NT2/D1 (cell line): ENCODE measurements around the gene CDH13.

Experiments
- DNase-seq: peaks from one replicate; pipeline ENCODE4 v3.0.0-alpha.2; 2011; ENCODE audit warnings: low read depth, low spot score
- H3K27me3 ChIP-seq: 2 replicates; pipeline ENCODE4 v1.6.0; 2011; ENCODE audit warnings: mild to moderate bottlenecking; ENCODE audit not compliant: insufficient read length, insufficient read depth
- H3K36me3 ChIP-seq: 2 replicates; pipeline ENCODE4 v1.6.1; 2011; ENCODE audit warnings: mild to moderate bottlenecking, low read length, mixed read lengths; ENCODE audit not compliant: insufficient read depth, insufficient read length
- H3K4me1 ChIP-seq: 2 replicates; pipeline ENCODE4 v1.5.1; 2011; ENCODE audit not compliant: insufficient read depth, insufficient read length
- H3K4me3 ChIP-seq: 2 replicates; pipeline ENCODE4 v1.5.1; 2011; ENCODE audit warnings: low read depth; ENCODE audit not compliant: insufficient read length
- H3K9ac ChIP-seq: 2 replicates; pipeline ENCODE4 v1.6.0; 2011; ENCODE audit warnings: low read depth; ENCODE audit not compliant: insufficient read length
- H3K9me3 ChIP-seq: 2 replicates; pipeline ENCODE4 v1.5.1; 2011; ENCODE audit warnings: mild to moderate bottlenecking, low read length; ENCODE audit not compliant: insufficient read depth
- SUZ12 ChIP-seq: IDR thresholded peaks from 2 replicates; pipeline ENCODE4 v1.6.1; 2011; ENCODE audit not compliant: insufficient read length, insufficient read depth; ENCODE audit errors: extremely low read depth
- YY1 ChIP-seq: IDR thresholded peaks from 2 replicates; pipeline ENCODE4 v1.6.1; 2011; ENCODE audit not compliant: insufficient read length, insufficient read depth
- ZNF274 ChIP-seq: IDR thresholded peaks from 2 replicates; pipeline ENCODE4 v1.6.1; 2011; ENCODE audit warnings: mild to moderate bottlenecking, low read depth, low read length

The CDH13 gene

DNA sequence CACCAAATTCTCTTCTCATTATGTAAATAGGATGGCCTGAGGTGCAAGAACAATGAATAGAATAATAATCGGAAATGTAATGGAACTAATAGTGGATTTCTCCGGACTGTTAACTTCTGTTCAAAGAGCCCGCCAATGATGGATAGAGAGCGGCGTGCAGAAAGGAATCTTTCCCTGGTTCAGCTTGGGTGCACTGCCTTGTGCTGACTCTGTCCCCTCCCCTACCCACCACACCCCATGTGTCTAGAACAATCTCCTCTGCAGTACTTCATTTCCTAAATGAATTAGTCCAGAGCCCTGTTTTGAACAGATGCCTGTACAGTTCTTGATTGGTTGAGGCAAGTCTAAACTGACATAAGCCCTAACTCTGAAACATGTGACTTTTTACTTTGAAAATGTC lies 125.4 kb downstream of the CDH13 start:
- H3K4me1 ChIP-seq = no peaks in the 10 kb centered on the region
- H3K4me3 ChIP-seq = no peak overlapping the region
- H3K9ac ChIP-seq = no peak overlapping the region
- H3K9me3 ChIP-seq = no peaks in the 10 kb centered on the region
- DNase-seq = no peak
- no peaks in the 10 kb centered on the region for H3K36me3 ChIP-seq
- H3K27me3 ChIP-seq = peaks cover 7% of the 10 kb centered on the region
- TF ChIP-seq ZNF274 = no peak
- no peak for TF ChIP-seq YY1
- TF ChIP-seq SUZ12 = no peak

- H3K36me3 ChIP-seq = no peaks in the 10 kb centered on the region
- H3K27me3 ChIP-seq = peaks cover 3% of the 10 kb centered on the region
- no peak overlapping the region for H3K4me3 ChIP-seq
- no peak for TF ChIP-seq SUZ12
- no peak for TF ChIP-seq YY1
- no peak for TF ChIP-seq ZNF274
- no peak overlapping the region for H3K9ac ChIP-seq
- H3K4me1 ChIP-seq = no peaks in the 10 kb centered on the region
- DNase-seq = no peak
- H3K9me3 ChIP-seq = no peaks in the 10 kb centered on the region
These were observed 127.1 kb downstream of the CDH13 start for GRCh38 chr16:82753821-82754220.

- DNase-seq = no peak
- TF ChIP-seq YY1 = no peak
- no peak for TF ChIP-seq SUZ12
- no peak for TF ChIP-seq ZNF274
- Histone ChIP-seq H3K4me3 (no peak overlapping the region), H3K36me3 (no peaks in the 10 kb centered on the region), H3K27me3 (no peaks in the 10 kb centered on the region), H3K9ac (no peak overlapping the region), H3K9me3 (no peaks in the 10 kb centered on the region), H3K4me1 (no peaks in the 10 kb centered on the region)
These were observed 128.1 kb downstream of the CDH13 start for GRCh38 chr16:82754716-82755513.

DNA sequence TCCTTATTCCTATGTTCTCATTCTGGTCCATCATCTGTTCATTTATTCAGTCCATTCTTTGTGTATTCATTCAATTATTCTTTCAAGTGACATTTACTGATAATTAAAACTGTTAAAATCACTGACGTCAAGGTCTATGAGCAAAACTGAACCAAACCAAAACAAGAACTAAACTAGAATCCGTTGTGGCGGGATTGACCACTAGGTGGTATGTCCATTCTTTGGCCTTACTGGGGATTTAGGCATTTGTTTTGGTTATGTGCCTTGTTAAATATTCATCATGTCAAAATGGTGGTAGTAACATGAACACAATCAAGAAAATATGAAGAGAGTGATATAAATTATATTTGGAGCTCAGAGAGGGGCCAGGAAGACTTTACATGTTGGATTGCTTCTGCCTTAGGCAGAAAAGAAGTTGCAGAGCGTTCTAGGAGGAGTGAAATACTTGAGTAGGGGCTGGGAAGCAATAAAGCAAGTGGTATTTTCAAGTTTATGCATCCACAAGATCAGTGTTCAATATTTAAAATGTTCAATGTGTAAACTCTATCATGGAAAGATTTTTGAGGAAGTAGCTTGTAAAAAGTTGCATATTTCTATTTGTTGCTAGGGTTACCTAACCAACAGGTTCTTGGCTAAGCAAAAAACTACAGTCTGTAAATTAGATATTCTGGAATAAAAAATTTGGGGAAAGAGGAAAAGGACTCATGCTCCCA lies 129.0 kb downstream of the CDH13 start:
- TF ChIP-seq SUZ12 (no peak), YY1 (no peak), ZNF274 (no peak)
- Histone ChIP-seq H3K4me1 (no peaks in the 10 kb centered on the region), H3K9me3 (no peaks in the 10 kb centered on the region), H3K4me3 (no peak overlapping the region), H3K27me3 (no peaks in the 10 kb centered on the region), H3K9ac (no peak overlapping the region), H3K36me3 (no peaks in the 10 kb centered on the region)
- no peak for DNase-seq

- H3K27me3 ChIP-seq = no peaks in the 10 kb centered on the region
- H3K4me1 ChIP-seq = no peaks in the 10 kb centered on the region
- no peak for TF ChIP-seq ZNF274
- TF ChIP-seq YY1 = no peak
- no peak for TF ChIP-seq SUZ12
- no peaks in the 10 kb centered on the region for H3K36me3 ChIP-seq
- no peak overlapping the region for H3K4me3 ChIP-seq
- DNase-seq = no peak
- no peak overlapping the region for H3K9ac ChIP-seq
- no peaks in the 10 kb centered on the region for H3K9me3 ChIP-seq
These were observed 129.5 kb downstream of the CDH13 start for GRCh38 chr16:82756283-82756599.

- no peaks in the 10 kb centered on the region for H3K9me3 ChIP-seq
- H3K27me3 ChIP-seq = no peaks in the 10 kb centered on the region
- DNase-seq = no peak
- TF ChIP-seq ZNF274 = no peak
- TF ChIP-seq SUZ12 = no peak
- no peak for TF ChIP-seq YY1
- H3K4me3 ChIP-seq = no peak overlapping the region
- no peak overlapping the region for H3K9ac ChIP-seq
- H3K36me3 ChIP-seq = no peaks in the 10 kb centered on the region
- no peaks in the 10 kb centered on the region for H3K4me1 ChIP-seq
These were observed 131.6 kb downstream of the CDH13 start for GRCh38 chr16:82758406-82758805.

DNA sequence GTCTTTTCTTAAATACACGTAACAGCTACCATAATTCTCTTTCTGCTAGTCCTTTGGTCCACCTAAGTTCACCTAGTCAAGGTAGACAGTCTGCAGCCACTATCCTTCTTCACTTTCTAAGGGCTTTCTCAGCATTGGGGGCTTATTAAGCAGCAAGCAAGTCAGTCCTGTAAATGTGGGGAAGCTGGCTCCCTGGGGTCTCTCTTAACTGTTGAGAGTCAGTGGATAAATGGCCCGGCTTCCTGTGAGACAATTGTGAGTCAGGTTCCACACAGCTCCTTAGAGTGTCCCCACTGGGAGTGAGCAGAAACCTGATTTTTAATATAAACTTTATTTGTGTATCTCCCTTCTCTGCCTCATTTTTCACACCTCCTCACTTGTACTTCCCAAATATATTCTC lies 132.1 kb downstream of the CDH13 start:
- H3K36me3 ChIP-seq = no peaks in the 10 kb centered on the region
- DNase-seq = no peak
- H3K4me3 ChIP-seq = no peak overlapping the region
- no peaks in the 10 kb centered on the region for H3K27me3 ChIP-seq
- H3K4me1 ChIP-seq = no peaks in the 10 kb centered on the region
- no peak overlapping the region for H3K9ac ChIP-seq
- TF ChIP-seq YY1 (no peak), ZNF274 (no peak), SUZ12 (no peak)
- H3K9me3 ChIP-seq = no peaks in the 10 kb centered on the region
